Chondrocyte (in vitro differentiated cells): ENCODE data around the gene CCDC54. TPM values are rescaled to one million over a fixed set of nuclear protein-coding genes. Genes with fewer than 3 reads are reported as not detected.

Experiments
- DNase-seq: peaks from one replicate; pipeline ENCODE4 v3.0.0; 2021; ENCODE audit warnings: mixed read lengths, low spot score
- H3K27ac Mint-ChIP-seq: one replicate; pipeline ENCODE4 v1.8.0; 2021; ENCODE audit warnings: mild to moderate bottlenecking, moderate library complexity, mixed read lengths; ENCODE audit not compliant: unreplicated experiment
- H3K27me3 Mint-ChIP-seq: 2 replicates; pipeline ENCODE4 v1.8.0; 2021; ENCODE audit warnings: low read depth, mixed read lengths
- H3K36me3 Mint-ChIP-seq: 2 replicates; pipeline ENCODE4 v1.8.0; 2021; ENCODE audit warnings: low read depth, mixed read lengths
- H3K4me1 Mint-ChIP-seq: 2 replicates; pipeline ENCODE4 v1.8.0; 2021; ENCODE audit warnings: low read depth, mild to moderate bottlenecking, mixed read lengths
- H3K4me3 Mint-ChIP-seq: one replicate; pipeline ENCODE4 v1.8.0; 2021; ENCODE audit warnings: mild to moderate bottlenecking, moderate library complexity, mixed read lengths; ENCODE audit not compliant: unreplicated experiment
- H3K9me3 Mint-ChIP-seq: 2 replicates; pipeline ENCODE4 v1.8.0; 2021; ENCODE audit warnings: low read depth, mixed read lengths
- CTCF ChIP-seq: fragments of 200-600 bp; sonication (generic); IDR thresholded peaks from 2 replicates; pipeline ENCODE4 v1.5.0; 2021; ENCODE audit warnings: antibody characterized with exemption, mild to moderate bottlenecking, moderate library complexity
- total RNA-seq: library from RNA; stranded (reverse); gene quantifications from 3 replicates; pipeline ENCODE4 v1.2.1, GENCODE V29; 2021

The CCDC54 gene
- total RNA-seq, 1 donor from 2014 or later, result not detected

GRCh38 chr3:107401301-107401700, 24.1 kb downstream of the CCDC54 start:
- Mint-ChIP-seq H3K27ac (no peak overlapping the region), H3K27me3 (no peaks in the 10 kb centered on the region), H3K36me3 (no peaks in the 10 kb centered on the region), H3K4me1 (peaks cover 21% of the 10 kb centered on the region), H3K9me3 (no peaks in the 10 kb centered on the region), H3K4me3 (no peak overlapping the region)
- no peak for TF ChIP-seq CTCF
- no peak for DNase-seq

GRCh38 chr3:107402214-107402613, 25.0 kb downstream of the CCDC54 start:
- H3K36me3 Mint-ChIP-seq, result no peaks in the 10 kb centered on the region
- H3K9me3 Mint-ChIP-seq, result no peaks in the 10 kb centered on the region
- H3K4me1 Mint-ChIP-seq, result peaks cover 21% of the 10 kb centered on the region
- no peak for DNase-seq
- no peak for TF ChIP-seq CTCF
- H3K4me3 Mint-ChIP-seq, result no peak overlapping the region
- H3K27me3 Mint-ChIP-seq, result no peaks in the 10 kb centered on the region
- no peak overlapping the region for H3K27ac Mint-ChIP-seq

GRCh38 chr3:107404727-107405469, 27.7 kb downstream of the CCDC54 start:
- TF ChIP-seq CTCF, result no peak
- no peak for DNase-seq
- Mint-ChIP-seq H3K9me3 (peaks cover 12% of the 10 kb centered on the region), H3K4me1 (peaks cover 21% of the 10 kb centered on the region), H3K4me3 (no peak overlapping the region), H3K36me3 (peaks cover 3% of the 10 kb centered on the region), H3K27ac (peak overlapping the region; percentile 70), H3K27me3 (no peaks in the 10 kb centered on the region)

GRCh38 chr3:107407355-107407754, 30.1 kb downstream of the CCDC54 start:
- peaks cover 21% of the 10 kb centered on the region for H3K4me1 Mint-ChIP-seq
- no peak overlapping the region for H3K27ac Mint-ChIP-seq
- DNase-seq, result no peak
- H3K4me3 Mint-ChIP-seq, result no peak overlapping the region
- no peaks in the 10 kb centered on the region for H3K27me3 Mint-ChIP-seq
- H3K9me3 Mint-ChIP-seq, result peaks cover 21% of the 10 kb centered on the region
- TF ChIP-seq CTCF, result no peak
- peaks cover 6% of the 10 kb centered on the region for H3K36me3 Mint-ChIP-seq

GRCh38 chr3:107408513-107408912, 31.3 kb downstream of the CCDC54 start:
- H3K27ac Mint-ChIP-seq, result no peak overlapping the region
- TF ChIP-seq CTCF, result no peak
- H3K4me1 Mint-ChIP-seq, result peaks cover 21% of the 10 kb centered on the region
- H3K36me3 Mint-ChIP-seq, result peaks cover 6% of the 10 kb centered on the region
- H3K27me3 Mint-ChIP-seq, result no peaks in the 10 kb centered on the region
- peaks cover 21% of the 10 kb centered on the region for H3K9me3 Mint-ChIP-seq
- DNase-seq, result no peak
- no peak overlapping the region for H3K4me3 Mint-ChIP-seq
